ENCODE results near the gene KHDC1.
"Not testable (repeated sequence)": the region's sequence is repeated elsewhere in the genome, so short reads cannot be mapped to it uniquely, and the experiment has no call there.

Gene KHDC1

GRCh38 chr6:73262671-73263569 is at the start of gene KHDC1:
Gene KHDC1 (minus strand): TSS chr6:73263196. CDS start chr6:73242517, 20,679 bp downstream.
- DNase-seq: peak; percentile 48

GRCh38 chr6:73310503-73310845 is 47.5 kb upstream of the KHDC1 start:
- not testable (repeated sequence) for DNase-seq

- peak; percentile 66 for DNase-seq
Measured at GRCh38 chr6:73309785-73310502, 46.9 kb upstream of the KHDC1 start.

GRCh38 chr6:73309535-73309784 is 46.5 kb upstream of the KHDC1 start:
- no peak for DNase-seq

- peak; percentile 24 for DNase-seq
Measured at GRCh38 chr6:73308712-73309534, 45.9 kb upstream of the KHDC1 start.

GRCh38 chr6:73303773-73304172 is 40.8 kb upstream of the KHDC1 start:
- DNase-seq: not testable (repeated sequence)

GRCh38 chr6:73302339-73302738 is 39.3 kb upstream of the KHDC1 start:
- no peak for DNase-seq

GRCh38 chr6:73299151-73299971 is 36.4 kb upstream of the KHDC1 start:
- no peak for DNase-seq

- no peak for DNase-seq
Measured at GRCh38 chr6:73293331-73293730, 30.3 kb upstream of the KHDC1 start.

- no peak for DNase-seq
Measured at GRCh38 chr6:73290435-73290834, 27.4 kb upstream of the KHDC1 start.

- DNase-seq: no peak
Measured at GRCh38 chr6:73286752-73287151, 23.8 kb upstream of the KHDC1 start.

- DNase-seq: no peak
Measured at GRCh38 chr6:73285674-73286283, 22.8 kb upstream of the KHDC1 start.

- peak; percentile 18 for DNase-seq
Measured at GRCh38 chr6:73282871-73283270, 19.9 kb upstream of the KHDC1 start.

- not testable (repeated sequence) for DNase-seq
Measured at GRCh38 chr6:73281684-73282083, 18.7 kb upstream of the KHDC1 start.

GRCh38 chr6:73269296-73269695 is 6.3 kb upstream of the KHDC1 start:
- not testable (repeated sequence) for DNase-seq

- DNase-seq: not testable (repeated sequence)
Measured at GRCh38 chr6:73268896-73269295, 5.9 kb upstream of the KHDC1 start.

- no peak for DNase-seq
Measured at GRCh38 chr6:73264446-73264845, 1.4 kb upstream of the KHDC1 start.

- no peak for DNase-seq
Measured at GRCh38 chr6:73263570-73263909, 544 bp upstream of the KHDC1 start.

GRCh38 chr6:73258721-73259120 is 4.3 kb downstream of the KHDC1 start:
- no peak for DNase-seq

- DNase-seq: not testable (repeated sequence)
Measured at GRCh38 chr6:73254323-73254722, 8.7 kb downstream of the KHDC1 start.

GRCh38 chr6:73252703-73253102 is 10.3 kb downstream of the KHDC1 start:
- DNase-seq: no peak

- DNase-seq: no peak
Measured at GRCh38 chr6:73250016-73250415, 13.0 kb downstream of the KHDC1 start.

All from NCI-H226 (cell line).